ENCODE measurements around the gene GPN2. TPM values are rescaled to one million over a fixed set of nuclear protein-coding genes. Genes with fewer than 3 reads are reported as not detected.
A peak's percentile ranks its signal among the peaks of the same experiment; 100 is the strongest.

GPN2 gene
- total and polyA plus RNA-seq, 9 of the 15 experiments (the other 6 are each of a cell fraction or from before 2014, with no cell fraction given), result 9.9 to 58.8 (median 20.4) TPM

- TF ChIP-seq PREB (CRISPR knock-in tag; IDR thresholded peaks at IDR 0.05), result no peak
- no peak for TF ChIP-seq REST (IDR thresholded peaks at IDR 0.05; ENCODE audit: borderline replicate concordance)
- no peak for TF ChIP-seq REST (CRISPR knock-in tag; IDR thresholded peaks at IDR 0.05; ENCODE audit: low read depth)
- TF ChIP-seq IRF1 (CRISPR knock-in tag; IDR thresholded peaks at IDR 0.05; ENCODE audit: borderline replicate concordance), result no peak
- no peak for TF ChIP-seq ZNF24 (IDR thresholded peaks at IDR 0.05)
- no peak for TF ChIP-seq NR2C2 (CRISPR knock-in tag; IDR thresholded peaks at IDR 0.05)
- TF ChIP-seq NR2C2 (tag; IDR thresholded peaks at IDR 0.05), result no peak
- TF ChIP-seq TCF3 (CRISPR knock-in tag; IDR thresholded peaks at IDR 0.05), result peak; percentile 42; the same call in 1 of the 2 replicates
- no peak for TF ChIP-seq E2F8 (IDR thresholded peaks at IDR 0.05; ENCODE audit: low read depth, partially characterized antibody)
- TF ChIP-seq ZNF445 (CRISPR knock-in tag; IDR thresholded peaks at IDR 0.05; ENCODE audit: low read depth), result no peak
- no peak for TF ChIP-seq IRF9 (tag; IDR thresholded peaks at IDR 0.05)
- no peak for TF ChIP-seq ZNF41 (CRISPR knock-in tag; conservative IDR thresholded peaks at IDR 0.05)
- TF ChIP-seq RHOXF2B (CRISPR knock-in tag; conservative IDR thresholded peaks at IDR 0.05), result no peak
Measured at GRCh38 chr1:26862781-26863684, 27.1 kb downstream of the GPN2 start, which contains the start of gene SFN (continued).

Measured in K562 (cell line).